ENCODE results near the gene THOC6.
A peak's percentile ranks its signal among the peaks of the same experiment; 100 is the strongest.
"Not testable (repeated sequence)": the region's sequence is repeated elsewhere in the genome, so short reads cannot be mapped to it uniquely, and the experiment has no call there.

THOC6 gene

GRCh38 chr16:3054965-3055733, 31.3 kb downstream of the THOC6 start:
- no peak for DNase-seq (ENCODE audit: extremely low read depth, low read depth)
- TF ChIP-seq, protein P1, sequence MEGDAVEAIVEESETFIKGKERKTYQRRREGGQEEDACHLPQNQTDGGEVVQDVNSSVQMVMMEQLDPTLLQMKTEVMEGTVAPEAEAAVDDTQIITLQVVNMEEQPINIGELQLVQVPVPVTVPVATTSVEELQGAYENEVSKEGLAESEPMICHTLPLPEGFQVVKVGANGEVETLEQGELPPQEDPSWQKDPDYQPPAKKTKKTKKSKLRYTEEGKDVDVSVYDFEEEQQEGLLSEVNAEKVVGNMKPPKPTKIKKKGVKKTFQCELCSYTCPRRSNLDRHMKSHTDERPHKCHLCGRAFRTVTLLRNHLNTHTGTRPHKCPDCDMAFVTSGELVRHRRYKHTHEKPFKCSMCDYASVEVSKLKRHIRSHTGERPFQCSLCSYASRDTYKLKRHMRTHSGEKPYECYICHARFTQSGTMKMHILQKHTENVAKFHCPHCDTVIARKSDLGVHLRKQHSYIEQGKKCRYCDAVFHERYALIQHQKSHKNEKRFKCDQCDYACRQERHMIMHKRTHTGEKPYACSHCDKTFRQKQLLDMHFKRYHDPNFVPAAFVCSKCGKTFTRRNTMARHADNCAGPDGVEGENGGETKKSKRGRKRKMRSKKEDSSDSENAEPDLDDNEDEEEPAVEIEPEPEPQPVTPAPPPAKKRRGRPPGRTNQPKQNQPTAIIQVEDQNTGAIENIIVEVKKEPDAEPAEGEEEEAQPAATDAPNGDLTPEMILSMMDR (IDR thresholded peaks at IDR 0.05; ENCODE audit: low read depth, low read length): no peak

DNA sequence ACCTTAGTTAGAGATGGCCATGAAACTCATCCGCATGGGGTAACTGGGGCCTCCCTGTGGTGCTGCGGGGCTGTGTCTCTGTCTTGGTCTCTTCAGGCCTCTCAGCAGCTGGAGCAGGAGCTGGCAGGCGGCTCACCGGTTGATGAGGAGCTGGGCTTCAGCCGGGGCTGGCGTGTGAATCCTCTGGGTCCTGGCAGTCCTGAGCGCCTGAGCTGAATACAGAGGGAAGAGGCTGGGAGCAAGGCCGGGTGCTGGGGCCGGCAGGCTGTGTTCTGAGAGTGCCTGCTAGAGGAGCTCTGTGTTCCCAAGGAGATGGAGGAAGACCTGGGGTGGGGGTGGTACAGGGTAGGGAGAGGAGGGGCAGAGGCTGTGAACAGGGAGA, 31.9 kb downstream of the THOC6 start:
- DNase-seq (ENCODE audit: extremely low read depth, low read depth): not testable (repeated sequence)

- DNase-seq (ENCODE audit: extremely low read depth, low read depth): no peak
- TF ChIP-seq, protein P1 (IDR thresholded peaks at IDR 0.05; ENCODE audit: low read depth, low read length): no peak
These were observed 32.7 kb downstream of the THOC6 start for GRCh38 chr16:3056336-3057180.

GRCh38 chr16:3057181-3058138, 33.6 kb downstream of the THOC6 start:
- TF ChIP-seq, protein P1 (IDR thresholded peaks at IDR 0.05; ENCODE audit: low read depth, low read length): no peak
- no peak for DNase-seq (ENCODE audit: extremely low read depth, low read depth)

- TF ChIP-seq, protein P1 (IDR thresholded peaks at IDR 0.05; ENCODE audit: low read depth, low read length): no peak
- DNase-seq (ENCODE audit: extremely low read depth, low read depth): no peak
These were observed 34.5 kb downstream of the THOC6 start for GRCh38 chr16:3058139-3059030.

DNA sequence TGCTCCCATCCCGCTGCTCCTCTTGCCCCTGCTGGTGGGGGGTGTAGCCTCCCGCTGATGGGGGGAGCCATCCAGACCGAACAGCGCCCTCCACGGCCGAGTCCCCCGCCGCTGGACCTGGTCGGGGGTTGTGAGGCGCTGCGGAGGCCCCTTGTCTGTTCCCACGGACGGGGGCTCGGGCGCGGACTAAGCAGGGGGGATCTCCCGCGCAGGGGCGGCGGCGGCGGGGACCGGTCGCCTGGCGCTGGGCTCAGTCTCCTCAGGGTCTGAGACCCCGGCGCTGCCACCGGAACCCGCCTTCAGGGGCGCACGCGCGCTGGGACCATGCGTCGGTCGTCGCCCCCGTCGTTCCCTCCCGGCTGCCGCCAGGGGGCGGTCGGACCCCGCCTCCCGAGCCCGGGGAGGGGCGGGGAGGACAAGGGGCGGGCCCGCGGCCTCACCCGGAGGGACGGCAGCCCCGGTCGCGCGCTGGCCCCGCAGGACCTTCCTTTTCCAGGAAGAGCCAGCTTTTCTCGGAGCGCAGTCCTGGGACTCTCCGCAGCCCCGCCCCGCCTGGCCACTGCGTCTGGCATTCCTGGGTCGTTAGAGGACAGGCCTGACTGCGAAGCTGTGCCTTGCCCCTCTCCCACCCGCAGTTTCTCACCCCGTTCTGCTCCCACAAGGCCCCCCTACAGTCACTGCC, 35.3 kb downstream of the THOC6 start:
- DNase-seq (ENCODE audit: extremely low read depth, low read depth): peak; percentile 65
- TF ChIP-seq, protein P1 (IDR thresholded peaks at IDR 0.05; ENCODE audit: low read depth, low read length): peak; percentile 46
